Measurements from ENCODE around the gene SLC22A4.

Gene SLC22A4

DNA sequence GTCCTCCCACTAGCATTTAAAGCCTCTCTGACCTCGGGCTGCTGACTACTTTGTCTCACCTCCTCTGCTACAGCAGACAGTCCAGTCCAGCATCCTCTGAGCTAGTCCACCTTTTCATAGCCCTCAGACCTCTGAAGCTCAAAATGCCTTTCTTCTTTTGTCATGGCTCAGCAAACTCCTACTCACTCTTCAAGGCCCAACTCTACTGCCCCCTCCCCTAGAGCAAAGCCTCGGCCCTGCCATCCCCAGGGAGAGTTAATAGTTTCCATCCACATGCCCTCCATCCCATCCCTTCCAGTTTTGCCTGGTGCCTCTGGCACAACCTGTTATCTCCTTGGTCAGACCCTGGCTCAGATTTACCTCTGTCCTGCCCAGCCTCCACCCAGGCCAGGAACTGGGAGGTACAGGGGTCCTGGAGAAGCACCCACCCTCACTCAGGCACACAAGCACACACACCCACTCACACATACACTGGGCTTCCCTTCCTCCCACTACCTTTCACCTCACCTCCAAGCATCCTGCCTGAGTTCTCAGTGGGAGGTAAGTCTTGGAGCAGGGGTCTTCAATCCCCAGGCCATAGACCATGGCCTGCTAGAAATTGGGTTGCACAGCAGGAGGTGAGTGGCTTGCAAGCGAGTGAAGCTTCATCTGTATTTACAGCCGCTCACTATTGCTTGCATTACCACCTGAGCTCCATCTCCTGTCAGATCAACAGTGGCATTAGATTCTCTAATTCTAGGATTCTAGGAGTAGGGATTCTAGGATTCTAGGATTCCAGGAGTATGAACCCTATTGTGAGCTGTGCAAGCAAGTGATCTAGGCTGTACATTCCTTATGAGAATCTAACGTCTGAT lies 18.6 kb upstream of the SLC22A4 start:
- DNase-seq = no peak

GRCh38 chr5:132277256-132277655 lies 16.9 kb upstream of the SLC22A4 start:
- no peak for DNase-seq

- DNase-seq = no peak
These were observed 16.0 kb upstream of the SLC22A4 start for GRCh38 chr5:132277971-132278853.

DNA sequence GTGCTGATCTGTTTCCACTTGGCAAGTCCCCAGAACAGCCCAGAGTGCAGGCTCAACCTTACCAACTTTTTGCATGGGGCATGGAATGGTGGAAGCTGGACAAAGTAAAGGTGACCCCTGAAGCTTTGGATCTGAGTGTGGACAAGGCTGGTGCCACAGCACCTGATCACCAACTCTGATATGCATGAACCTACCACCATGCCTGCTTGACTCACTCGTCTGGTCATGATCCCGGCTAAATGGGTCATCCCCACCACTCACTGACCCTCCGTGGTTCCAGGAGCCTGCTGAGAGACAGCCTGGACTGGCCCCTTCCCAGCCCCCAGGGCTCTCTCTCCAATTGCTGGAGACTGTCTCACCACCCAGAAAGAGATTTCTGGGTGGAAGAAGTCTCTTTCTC lies 14.4 kb upstream of the SLC22A4 start:
- no peak for DNase-seq

GRCh38 chr5:132280371-132281240 lies 13.6 kb upstream of the SLC22A4 start:
- no peak for DNase-seq

- DNase-seq = no peak
These were observed 12.2 kb upstream of the SLC22A4 start for GRCh38 chr5:132281856-132282614.

GRCh38 chr5:132283423-132284043 lies 10.7 kb upstream of the SLC22A4 start:
- no peak for DNase-seq

GRCh38 chr5:132289097-132289496 lies 5.1 kb upstream of the SLC22A4 start:
- no peak for DNase-seq

- DNase-seq = no peak
These were observed 3.2 kb upstream of the SLC22A4 start for GRCh38 chr5:132291026-132291425.

- DNase-seq = peak; percentile 49
These were observed 865 bp upstream of the SLC22A4 start for GRCh38 chr5:132293066-132293991.

DNA sequence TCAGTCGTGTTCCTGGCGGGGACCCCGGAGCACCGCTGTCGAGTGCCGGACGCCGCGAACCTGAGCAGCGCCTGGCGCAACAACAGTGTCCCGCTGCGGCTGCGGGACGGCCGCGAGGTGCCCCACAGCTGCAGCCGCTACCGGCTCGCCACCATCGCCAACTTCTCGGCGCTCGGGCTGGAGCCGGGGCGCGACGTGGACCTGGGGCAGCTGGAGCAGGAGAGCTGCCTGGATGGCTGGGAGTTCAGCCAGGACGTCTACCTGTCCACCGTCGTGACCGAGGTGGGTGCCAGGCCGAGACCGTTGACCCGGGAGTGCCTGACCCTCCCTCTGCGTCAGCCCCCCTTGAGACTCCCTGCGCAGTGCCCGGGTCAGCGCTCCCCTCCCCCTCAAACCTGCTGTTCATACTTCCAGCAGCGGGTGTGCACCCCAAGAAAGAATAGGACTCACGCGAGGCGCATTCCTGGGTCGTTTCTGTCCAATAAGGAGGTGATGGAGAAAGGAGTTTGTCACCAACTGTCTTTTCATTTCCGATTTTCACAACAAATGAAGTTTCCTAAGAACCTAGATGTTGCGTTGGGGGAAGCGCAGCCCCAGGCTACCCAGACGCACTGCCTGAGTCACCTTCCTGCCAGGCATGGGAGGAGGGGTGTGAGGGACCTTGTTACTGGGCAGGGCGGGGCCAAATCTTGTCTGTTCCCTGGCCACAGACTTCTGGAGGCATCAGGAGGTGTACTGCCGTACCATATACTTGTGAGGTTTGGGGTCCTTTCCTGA lies 722 bp downstream of the SLC22A4 start:
- peak; percentile 49 for DNase-seq

- DNase-seq = no peak
These were observed 1.6 kb downstream of the SLC22A4 start for GRCh38 chr5:132295505-132296411.

DNA sequence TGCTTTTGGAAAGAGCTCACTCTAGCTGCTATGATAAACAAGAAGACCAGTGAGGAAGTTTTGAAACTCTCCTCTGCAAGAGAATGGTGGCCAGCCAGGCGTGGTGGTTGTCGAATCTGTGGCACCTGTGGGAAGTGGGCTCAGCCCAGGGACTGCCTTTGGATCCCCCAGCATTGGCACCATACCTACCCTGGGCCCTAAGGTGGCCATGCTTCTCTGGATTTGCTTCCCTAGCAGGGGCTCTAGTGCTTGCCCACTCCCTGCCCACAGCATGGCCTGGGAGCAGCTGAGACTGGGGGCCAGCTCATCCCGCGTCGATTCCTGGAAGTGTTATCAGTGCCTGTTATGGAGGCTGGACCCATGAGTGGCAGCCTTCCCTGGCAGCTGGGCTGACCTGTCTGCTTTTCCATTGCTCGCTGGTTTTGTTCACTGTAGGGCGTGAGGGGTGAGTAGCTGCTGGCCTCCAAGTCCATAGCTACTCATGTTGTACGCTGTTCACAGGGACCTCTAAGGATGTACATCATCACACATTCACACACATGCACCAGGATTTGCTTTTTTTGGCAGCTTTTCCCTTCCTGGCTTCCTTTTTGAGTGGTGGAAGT lies 2.3 kb downstream of the SLC22A4 start:
- DNase-seq = no peak

DNA sequence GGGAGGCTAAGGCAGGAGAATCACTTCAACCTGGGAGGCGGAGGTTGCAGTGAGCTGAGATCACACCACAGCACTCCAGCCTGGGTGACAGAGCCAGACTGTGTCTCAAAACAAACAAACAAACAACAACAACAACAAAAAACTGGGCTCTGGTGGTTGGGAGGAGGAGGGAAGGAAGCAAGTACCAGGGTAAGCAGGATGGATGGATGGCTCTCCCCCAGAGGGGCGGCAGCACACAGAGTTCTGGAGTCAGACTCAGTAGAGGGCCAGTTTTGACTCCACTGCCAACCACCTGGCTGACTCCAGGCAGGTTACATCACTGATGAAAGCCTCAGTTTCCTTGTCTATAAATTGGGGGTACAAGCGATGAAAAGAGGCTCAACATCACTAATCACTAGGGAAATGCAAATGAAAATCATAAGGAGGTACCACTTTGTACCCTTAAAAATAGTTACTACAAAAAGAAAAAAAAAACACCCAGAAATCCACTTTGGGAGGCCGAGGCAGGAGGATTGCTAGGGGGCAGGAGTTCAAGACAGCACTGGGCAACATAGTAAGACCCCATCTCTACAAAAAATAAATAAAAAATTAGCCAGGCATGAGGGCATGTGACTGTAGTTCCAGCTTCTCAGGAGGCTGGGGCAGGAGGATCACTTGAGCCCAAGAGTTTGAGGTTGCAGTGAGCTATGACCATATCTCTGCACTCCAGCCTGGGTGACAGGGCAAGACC lies 3.2 kb downstream of the SLC22A4 start:
- no peak for DNase-seq

DNA sequence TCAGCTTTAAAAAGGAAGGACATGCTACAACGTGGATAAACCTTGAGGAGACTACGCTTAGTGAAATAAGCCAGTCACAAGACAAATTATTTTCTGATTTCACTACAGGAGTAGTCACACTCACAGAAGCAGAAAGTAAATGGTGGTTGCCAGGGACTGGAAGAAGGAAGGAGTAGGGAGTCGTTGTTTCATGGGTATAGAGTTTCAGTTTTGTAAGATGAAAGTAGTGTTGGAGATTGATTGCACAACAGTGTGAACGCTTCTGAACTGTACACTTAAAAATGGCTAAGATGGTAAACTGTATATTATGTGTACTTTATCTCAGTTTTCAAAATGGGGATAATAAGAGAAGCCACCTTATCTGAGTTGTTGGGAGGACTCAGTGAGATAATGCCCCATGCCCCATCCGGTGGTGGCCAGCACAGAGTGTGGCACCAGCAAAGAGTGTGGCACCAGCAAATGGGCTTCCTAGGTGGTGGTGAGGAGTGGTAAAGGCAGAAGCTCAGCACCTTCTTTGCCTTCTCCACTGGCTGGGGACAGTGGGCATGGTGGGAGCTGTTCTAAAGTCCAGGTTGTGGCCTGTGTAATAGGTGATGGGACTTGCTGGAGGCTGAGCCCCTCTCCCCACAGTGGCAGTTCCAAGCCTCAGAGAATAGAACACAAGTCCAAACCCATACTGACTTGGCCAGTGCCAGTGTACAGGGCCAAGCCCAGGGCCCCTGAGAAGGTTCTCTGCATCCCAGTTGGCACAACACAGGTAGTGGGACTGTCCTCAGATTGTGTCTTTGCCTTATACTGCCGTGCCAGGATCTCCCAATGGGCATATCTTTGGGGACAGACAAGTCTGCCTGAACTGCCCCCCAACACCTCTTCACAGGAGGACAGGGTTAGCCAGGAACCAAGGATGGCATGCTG lies 4.4 kb downstream of the SLC22A4 start:
- no peak for DNase-seq

DNA sequence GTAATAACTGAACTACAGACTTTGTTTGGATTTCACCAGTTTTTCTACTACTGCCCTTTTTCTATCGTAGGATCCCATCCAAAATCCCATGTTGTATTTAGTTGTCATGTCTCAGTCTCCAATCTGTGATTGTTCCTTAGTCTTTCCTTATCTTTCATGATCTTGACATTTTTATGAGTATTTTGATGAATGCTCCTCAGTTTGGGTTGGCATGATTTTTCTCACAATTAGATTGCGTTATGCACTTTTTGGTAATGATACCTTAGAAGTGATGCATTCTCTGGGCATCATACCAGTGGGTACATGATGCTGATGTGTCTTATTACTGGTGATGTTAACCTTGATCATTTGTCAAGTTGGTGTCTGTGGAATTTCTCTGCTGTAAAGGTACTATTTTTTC lies 5.7 kb downstream of the SLC22A4 start:
- DNase-seq = no peak

Data from T-helper 9 cell (primary cell).